T-cell (primary cell): ENCODE measurements around the gene ADGRL3. TPM values are rescaled to one million over a fixed set of nuclear protein-coding genes. Genes with fewer than 3 reads are reported as not detected.

ENCODE experiments used
- ATAC-seq, 4 experiments: fragments of 200-7000 bp in 3 of 4; fragments of 150-1000 bp in 1 of 4; cut with Tn5 transposase; replicated peaks in 1 of 4; 1 replicate in 3 of 4; 2 replicates in 1 of 4; pipeline ENCODE4 v1.10.0; 2021; ENCODE audit warnings: moderate library complexity in 3 of 4, mild to moderate bottlenecking in 2 of 4, moderate number of reproducible peaks in 1 of 4
- CTCF ChIA-PET, 2 donors: fragments of 300-600 bp; sonication (Branson Sonifier 250); formaldehyde crosslinking; loops; one replicate each; lab custom pipeline; 2022; ENCODE audit warnings: antibody characterized with exemption in 2 of 2; lab: Charles Lee
- POLR2A ChIA-PET, 2 donors: fragments of 300-600 bp; sonication (Branson Sonifier 250); formaldehyde crosslinking; loops; one replicate each; lab custom pipeline; 2022; ENCODE audit warnings: antibody characterized with exemption in 2 of 2; lab: Charles Lee
- DNase-seq, 35 experiments: peaks; one replicate each; pipeline versions ENCODE4 v3.0.0 to v3.0.0-alpha.2; 2013 to 2023
- H3K27ac ChIP-seq: one replicate; pipeline ENCODE4 v1.5.1; 2013; ENCODE audit warnings: low read length
- H3K27me3 ChIP-seq, 2 experiments: replicated peaks in 1 of 2; 1 replicate in 1 of 2; 2 replicates in 1 of 2; pipeline versions ENCODE4 v1.6.1 to v1.7.0; 2013; ENCODE audit warnings: low read length in 1 of 2, mixed read lengths in 1 of 2; ENCODE audit not compliant: control insufficient read depth in 2 of 2, insufficient read depth in 2 of 2; ENCODE audit errors: extremely low read depth in 1 of 2
- H3K36me3 ChIP-seq, 2 donors: 1 replicate in 1 of 2; 2 replicates in 1 of 2; pipeline versions ENCODE4 v1.6.1 to v1.7.0; 2013; ENCODE audit warnings: low read length in 1 of 2; ENCODE audit not compliant: control insufficient read depth in 2 of 2, insufficient read depth in 1 of 2; ENCODE audit errors: extremely low read depth in 1 of 2
- H3K4me1 ChIP-seq, 2 experiments: 1 replicate in 1 of 2; 2 replicates in 1 of 2; pipeline versions ENCODE4 v1.6.1 to v1.7.0; 2013; ENCODE audit warnings: low read length in 2 of 2, mixed read lengths in 1 of 2; ENCODE audit not compliant: insufficient read depth in 2 of 2, control insufficient read depth in 1 of 2; ENCODE audit errors: extremely low read depth in 1 of 2
- H3K4me3 ChIP-seq, 2 donors: 1 replicate in 1 of 2; 2 replicates in 1 of 2; pipeline versions ENCODE4 v1.5.1 to v1.7.0; 2013; ENCODE audit warnings: mild to moderate bottlenecking in 2 of 2, low read length in 1 of 2, moderate library complexity in 1 of 2; ENCODE audit not compliant: control insufficient read depth in 1 of 2; ENCODE audit errors: extremely low read depth in 1 of 2
- H3K9me3 ChIP-seq: 2 replicates; pipeline ENCODE4 v1.7.0; 2013
- H3K27ac Mint-ChIP-seq, 2 donors: one replicate each; pipeline ENCODE4 v1.8.0; 2020 to 2021; ENCODE audit warnings: mild to moderate bottlenecking in 2 of 2, mixed read lengths in 2 of 2
- H3K27me3 Mint-ChIP-seq, 2 donors: one replicate each; pipeline ENCODE4 v1.8.0; 2021 to 2022; ENCODE audit warnings: mixed read lengths in 2 of 2
- H3K36me3 Mint-ChIP-seq: one replicate; pipeline ENCODE4 v1.8.0; 2021; ENCODE audit warnings: mixed read lengths
- H3K4me1 Mint-ChIP-seq, 3 donors: one replicate each; pipeline ENCODE4 v1.8.0; 2020 to 2022; ENCODE audit warnings: mixed read lengths in 3 of 3, mild to moderate bottlenecking in 1 of 3
- H3K4me3 Mint-ChIP-seq, 3 donors: one replicate each; pipeline ENCODE4 v1.8.0; 2020 to 2022; ENCODE audit warnings: mild to moderate bottlenecking in 3 of 3, mixed read lengths in 3 of 3, moderate library complexity in 3 of 3
- H3K9me3 Mint-ChIP-seq, 3 donors: one replicate each; pipeline ENCODE4 v1.8.0; 2020 to 2022; ENCODE audit warnings: mixed read lengths in 3 of 3
- WGBS: methylation state at CpG from one replicate; pipeline ENCODE4 v1.1.5; 2013; ENCODE audit warnings: missing lambda C conversion rate; ENCODE audit not compliant: insufficient coverage; 5-methylcytosine and 5-hydroxymethylcytosine counted together
- total RNA-seq, 35 experiments: library from RNA in 6 of 35; stranded (reverse) in 6 of 35; fragments of 120-200 nt in 1 of 35; gene quantifications; one replicate each; pipeline versions ENCODE4 v1.2.1 to v1.2.4 and lab custom pipeline; 2013 to 2026

The ADGRL3 gene
- total RNA-seq, 5 donors from 2014 or later (not counting 1 experiment from before 2014, with no cell fraction given): 0.09 TPM; not detected in 4

- H3K4me1 Mint-ChIP-seq: no peaks in the 10 kb centered on the region
- H3K4me1 ChIP-seq: no peaks in the 10 kb centered on the region
- POLR2A ChIA-PET: no interaction called here
- no peaks in the 10 kb centered on the region for H3K27me3 Mint-ChIP-seq
- no peaks in the 10 kb centered on the region for H3K9me3 ChIP-seq
- no peaks in the 10 kb centered on the region for H3K36me3 Mint-ChIP-seq
- DNase-seq: no peak
- no peak overlapping the region for H3K27ac ChIP-seq
- ATAC-seq: no peak
- no peaks in the 10 kb centered on the region for H3K36me3 ChIP-seq
- no peaks in the 10 kb centered on the region for H3K27me3 ChIP-seq
- CTCF ChIA-PET: no interaction called here
- no peak overlapping the region for H3K4me3 Mint-ChIP-seq
- no peak overlapping the region for H3K4me3 ChIP-seq
- WGBS: no CpG with 5 or more reads among the region's 1 CpG
- no peak overlapping the region for H3K27ac Mint-ChIP-seq
- peaks cover 9 to 15% (median 10%) of the 10 kb centered on the region in 3 donors for H3K9me3 Mint-ChIP-seq
Measured at GRCh38 chr4:61461956-61462355, 261.8 kb downstream of the ADGRL3 start.

GRCh38 chr4:61462451-61463326 lies 262.6 kb downstream of the ADGRL3 start:
- ChIA-PET CTCF (no interaction called here), POLR2A (no interaction called here)
- Mint-ChIP-seq H3K4me1 (no peaks in the 10 kb centered on the region), H3K36me3 (no peaks in the 10 kb centered on the region), H3K4me3 (no peak overlapping the region), H3K27ac (no peak overlapping the region), H3K27me3 (no peaks in the 10 kb centered on the region), H3K9me3 (peaks cover 9 to 12% (median 10%) of the 10 kb centered on the region in 3 donors)
- ATAC-seq (no peak), DNase-seq (no peak)
- Histone ChIP-seq H3K4me3 (no peak overlapping the region), H3K27ac (no peak overlapping the region), H3K36me3 (no peaks in the 10 kb centered on the region), H3K4me1 (no peaks in the 10 kb centered on the region), H3K27me3 (no peaks in the 10 kb centered on the region), H3K9me3 (no peaks in the 10 kb centered on the region)
- no CpG with 5 or more reads among the region's 5 CpGs for WGBS

- Mint-ChIP-seq H3K9me3 (peaks cover under 1 to 17% (median 13%) of the 10 kb centered on the region in 3 donors), H3K4me3 (no peak overlapping the region), H3K36me3 (no peaks in the 10 kb centered on the region), H3K4me1 (no peaks in the 10 kb centered on the region), H3K27ac (no peak overlapping the region), H3K27me3 (no peaks in the 10 kb centered on the region)
- Histone ChIP-seq H3K4me3 (no peak overlapping the region), H3K27ac (no peak overlapping the region), H3K4me1 (no peaks in the 10 kb centered on the region), H3K9me3 (no peaks in the 10 kb centered on the region), H3K27me3 (no peaks in the 10 kb centered on the region), H3K36me3 (no peaks in the 10 kb centered on the region)
- no CpG with 5 or more reads among the region's 6 CpGs for WGBS
- no peak for DNase-seq
- POLR2A ChIA-PET: no interaction called here
- CTCF ChIA-PET: no interaction called here
- no peak for ATAC-seq
Measured at GRCh38 chr4:61468024-61468720, 268.0 kb downstream of the ADGRL3 start.

- ATAC-seq (no peak), DNase-seq (no peak)
- no peak overlapping the region for H3K4me3 Mint-ChIP-seq
- Histone ChIP-seq H3K9me3 (no peaks in the 10 kb centered on the region), H3K36me3 (no peaks in the 10 kb centered on the region), H3K27me3 (no peaks in the 10 kb centered on the region), H3K4me3 (no peak overlapping the region), H3K4me1 (no peaks in the 10 kb centered on the region), H3K27ac (no peak overlapping the region)
- no peaks in the 10 kb centered on the region for H3K4me1 Mint-ChIP-seq
- WGBS: no CpG with 5 or more reads among the region's 3 CpGs
- H3K36me3 Mint-ChIP-seq: no peaks in the 10 kb centered on the region
- H3K27ac Mint-ChIP-seq: no peak overlapping the region
- ChIA-PET POLR2A (no interaction called here), CTCF (no interaction called here)
- peaks cover 6 to 15% (median 12%) of the 10 kb centered on the region in 3 donors for H3K9me3 Mint-ChIP-seq
- no peaks in the 10 kb centered on the region for H3K27me3 Mint-ChIP-seq
Measured at GRCh38 chr4:61473306-61473705, 273.2 kb downstream of the ADGRL3 start.

GRCh38 chr4:61478340-61478739 lies 278.2 kb downstream of the ADGRL3 start:
- Histone ChIP-seq H3K4me1 (no peaks in the 10 kb centered on the region), H3K36me3 (no peaks in the 10 kb centered on the region), H3K27ac (no peak overlapping the region), H3K27me3 (no peaks in the 10 kb centered on the region), H3K4me3 (no peak overlapping the region), H3K9me3 (no peaks in the 10 kb centered on the region)
- Mint-ChIP-seq H3K27ac (no peak overlapping the region), H3K4me3 (no peak overlapping the region), H3K36me3 (no peaks in the 10 kb centered on the region), H3K4me1 (no peaks in the 10 kb centered on the region), H3K9me3 (peaks cover 4 to 12% (median 8%) of the 10 kb centered on the region in 3 donors), H3K27me3 (no peaks in the 10 kb centered on the region)
- POLR2A ChIA-PET: no interaction called here
- ATAC-seq: no peak
- CTCF ChIA-PET: no interaction called here
- DNase-seq: no peak

- Histone ChIP-seq H3K27me3 (no peaks in the 10 kb centered on the region), H3K9me3 (no peaks in the 10 kb centered on the region), H3K4me3 (no peak overlapping the region), H3K4me1 (no peaks in the 10 kb centered on the region), H3K36me3 (no peaks in the 10 kb centered on the region), H3K27ac (no peak overlapping the region)
- WGBS: no CpG with 5 or more reads among the region's 3 CpGs
- POLR2A ChIA-PET: interaction anchor here in 1 of 2 donors (1.0 kb wide), 1 partner anchor 13 kb away, joined by 3 read pairs; no protein-coding TSS in a partner anchor
- no peak overlapping the region for H3K4me3 Mint-ChIP-seq
- H3K4me1 Mint-ChIP-seq: no peaks in the 10 kb centered on the region
- no peaks in the 10 kb centered on the region for H3K27me3 Mint-ChIP-seq
- no peak for ATAC-seq
- no peaks in the 10 kb centered on the region for H3K36me3 Mint-ChIP-seq
- no peak for DNase-seq
- peaks cover 12 to 20% (median 13%) of the 10 kb centered on the region in 3 donors for H3K9me3 Mint-ChIP-seq
- CTCF ChIA-PET: no interaction called here
- H3K27ac Mint-ChIP-seq: no peak overlapping the region
Measured at GRCh38 chr4:61485056-61485455, 284.9 kb downstream of the ADGRL3 start.
